SK-N-SH treated with all-trans-retinoic acid at 6 μM for 48 hours (cell line): ENCODE results near the gene RYK.
"Not testable (repeated sequence)": the region's sequence is repeated elsewhere in the genome, so short reads cannot be mapped to it uniquely, and the experiment has no call there.

ENCODE experiments used
- ATAC-seq: fragments of 200-7000 bp; cut with Tn5 transposase; 3 replicates; pipeline ENCODE4 v1.9.1; 2020; ENCODE audit warnings: mild to moderate bottlenecking, moderate library complexity
- BACH2 ChIP-seq: fragments of 250-450 bp; sonication (Bioruptor Pico); IDR thresholded peaks from 2 replicates; pipeline ENCODE4 v1.9.0; 2021; ENCODE audit warnings: mild to moderate bottlenecking, borderline replicate concordance
- ESRRG ChIP-seq: fragments of 250-450 bp; sonication (Bioruptor Pico); IDR thresholded peaks from 2 replicates; pipeline ENCODE4 v1.6.1; 2021; ENCODE audit warnings: mild to moderate bottlenecking
- ISL1 ChIP-seq: fragments of 250-450 bp; sonication (Bioruptor Pico); IDR thresholded peaks from 2 replicates; pipeline ENCODE4 v2.1.2; 2022; ENCODE audit warnings: mild to moderate bottlenecking, moderate library complexity
- PPARA ChIP-seq: fragments of 250-450 bp; sonication (Bioruptor Pico); IDR thresholded peaks from 2 replicates; pipeline ENCODE4 v1.5.0; 2020; ENCODE audit warnings: mild to moderate bottlenecking, borderline replicate concordance
- RARB ChIP-seq: fragments of 250-450 bp; sonication (Bioruptor Pico); IDR thresholded peaks from 2 replicates; pipeline ENCODE4 v1.8.0; 2021; ENCODE audit warnings: mild to moderate bottlenecking, moderate library complexity
- SNAI2 ChIP-seq: fragments of 250-450 bp; sonication (Bioruptor Pico); IDR thresholded peaks from 2 replicates; pipeline ENCODE4 v1.5.0; 2020; ENCODE audit warnings: mild to moderate bottlenecking, moderate library complexity
- TCF4 ChIP-seq: fragments of 250-450 bp; sonication (Bioruptor Pico); IDR thresholded peaks from 2 replicates; pipeline ENCODE4 v1.8.0; 2021; ENCODE audit warnings: mild to moderate bottlenecking, moderate library complexity, borderline replicate concordance
- ZFP3 ChIP-seq: fragments of 250-450 bp; sonication (Bioruptor Pico); IDR thresholded peaks from 2 replicates; pipeline ENCODE4 v1.5.0; 2020; ENCODE audit warnings: mild to moderate bottlenecking, moderate library complexity
- ZFP30 ChIP-seq: fragments of 450-650 bp; formaldehyde crosslinking; IDR thresholded peaks from 2 replicates; pipeline ENCODE4 v1.5.0; 2022; ENCODE audit warnings: mild to moderate bottlenecking, moderate library complexity
- ZNF565 ChIP-seq: fragments of 450-650 bp; formaldehyde crosslinking; conservative IDR thresholded peaks from 2 replicates; pipeline ENCODE4 v1.5.0; 2020; ENCODE audit warnings: low read depth, mild to moderate bottlenecking, moderate library complexity
- ZNF70 ChIP-seq: fragments of 450-650 bp; formaldehyde crosslinking; IDR thresholded peaks from 2 replicates; pipeline ENCODE4 v1.5.0; 2020; ENCODE audit warnings: mild to moderate bottlenecking, moderate library complexity
- TF ChIP-seq, protein P1 (sequence below): fragments of 250-450 bp; sonication (Bioruptor Pico); IDR thresholded peaks from 2 replicates; pipeline ENCODE4 v1.8.0; 2020; ENCODE audit warnings: mild to moderate bottlenecking, moderate library complexity, borderline replicate concordance
- TF ChIP-seq, protein P2 (sequence below): fragments of 250-450 bp; sonication (Bioruptor Pico); IDR thresholded peaks from 2 replicates; pipeline ENCODE4 v1.5.1; 2021; ENCODE audit warnings: mild to moderate bottlenecking, moderate library complexity
- TF ChIP-seq, protein P3 (sequence below): fragments of 250-450 bp; sonication (Bioruptor Pico); IDR thresholded peaks from 2 replicates; pipeline ENCODE4 v1.5.0; 2020; ENCODE audit warnings: mild to moderate bottlenecking, moderate library complexity
- TF ChIP-seq, protein P4 (sequence below): fragments of 250-450 bp; sonication (Bioruptor Pico); IDR thresholded peaks from 2 replicates; pipeline ENCODE4 v1.8.0; 2021; ENCODE audit warnings: low read depth, mild to moderate bottlenecking, moderate library complexity, borderline replicate concordance

The RYK gene

DNA sequence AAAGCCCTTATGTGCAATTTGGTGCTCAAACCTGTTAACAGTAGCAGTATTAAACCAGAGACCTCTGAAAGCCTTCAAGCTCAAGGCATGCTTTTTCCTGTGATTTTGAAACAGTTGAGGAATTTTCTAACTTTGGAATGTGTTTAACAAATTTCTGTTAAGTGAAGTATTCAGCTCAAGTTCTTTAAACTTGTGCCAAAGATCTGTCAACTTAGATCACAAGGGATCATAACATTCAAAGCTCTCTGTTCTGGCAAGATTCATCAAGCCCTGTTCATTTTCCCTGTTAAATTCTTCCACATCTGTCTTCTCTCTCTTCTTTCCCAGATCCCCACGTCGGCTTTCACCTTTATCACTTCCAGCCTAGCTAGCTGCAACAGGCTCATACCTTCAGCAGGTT is 28.8 kb upstream of the RYK start:
- ATAC-seq = peak; percentile 36
- TF ChIP-seq, protein P1, sequence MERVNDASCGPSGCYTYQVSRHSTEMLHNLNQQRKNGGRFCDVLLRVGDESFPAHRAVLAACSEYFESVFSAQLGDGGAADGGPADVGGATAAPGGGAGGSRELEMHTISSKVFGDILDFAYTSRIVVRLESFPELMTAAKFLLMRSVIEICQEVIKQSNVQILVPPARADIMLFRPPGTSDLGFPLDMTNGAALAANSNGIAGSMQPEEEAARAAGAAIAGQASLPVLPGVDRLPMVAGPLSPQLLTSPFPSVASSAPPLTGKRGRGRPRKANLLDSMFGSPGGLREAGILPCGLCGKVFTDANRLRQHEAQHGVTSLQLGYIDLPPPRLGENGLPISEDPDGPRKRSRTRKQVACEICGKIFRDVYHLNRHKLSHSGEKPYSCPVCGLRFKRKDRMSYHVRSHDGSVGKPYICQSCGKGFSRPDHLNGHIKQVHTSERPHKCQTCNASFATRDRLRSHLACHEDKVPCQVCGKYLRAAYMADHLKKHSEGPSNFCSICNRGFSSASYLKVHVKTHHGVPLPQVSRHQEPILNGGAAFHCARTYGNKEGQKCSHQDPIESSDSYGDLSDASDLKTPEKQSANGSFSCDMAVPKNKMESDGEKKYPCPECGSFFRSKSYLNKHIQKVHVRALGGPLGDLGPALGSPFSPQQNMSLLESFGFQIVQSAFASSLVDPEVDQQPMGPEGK (CRISPR knock-in tag) = no peak
- TF ChIP-seq SNAI2 (CRISPR knock-in tag) = no peak
- TF ChIP-seq ESRRG (CRISPR knock-in tag) = no peak
- TF ChIP-seq ISL1 (CRISPR knock-in tag) = peak; percentile 55; the same call in 1 of the 2 replicates
- TF ChIP-seq, protein P2, sequence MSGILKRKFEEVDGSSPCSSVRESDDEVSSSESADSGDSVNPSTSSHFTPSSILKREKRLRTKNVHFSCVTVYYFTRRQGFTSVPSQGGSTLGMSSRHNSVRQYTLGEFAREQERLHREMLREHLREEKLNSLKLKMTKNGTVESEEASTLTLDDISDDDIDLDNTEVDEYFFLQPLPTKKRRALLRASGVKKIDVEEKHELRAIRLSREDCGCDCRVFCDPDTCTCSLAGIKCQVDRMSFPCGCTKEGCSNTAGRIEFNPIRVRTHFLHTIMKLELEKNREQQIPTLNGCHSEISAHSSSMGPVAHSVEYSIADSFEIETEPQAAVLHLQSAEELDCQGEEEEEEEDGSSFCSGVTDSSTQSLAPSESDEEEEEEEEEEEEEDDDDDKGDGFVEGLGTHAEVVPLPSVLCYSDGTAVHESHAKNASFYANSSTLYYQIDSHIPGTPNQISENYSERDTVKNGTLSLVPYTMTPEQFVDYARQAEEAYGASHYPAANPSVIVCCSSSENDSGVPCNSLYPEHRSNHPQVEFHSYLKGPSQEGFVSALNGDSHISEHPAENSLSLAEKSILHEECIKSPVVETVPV (CRISPR knock-in tag) = no peak
- TF ChIP-seq ZFP3 = no peak

DNA sequence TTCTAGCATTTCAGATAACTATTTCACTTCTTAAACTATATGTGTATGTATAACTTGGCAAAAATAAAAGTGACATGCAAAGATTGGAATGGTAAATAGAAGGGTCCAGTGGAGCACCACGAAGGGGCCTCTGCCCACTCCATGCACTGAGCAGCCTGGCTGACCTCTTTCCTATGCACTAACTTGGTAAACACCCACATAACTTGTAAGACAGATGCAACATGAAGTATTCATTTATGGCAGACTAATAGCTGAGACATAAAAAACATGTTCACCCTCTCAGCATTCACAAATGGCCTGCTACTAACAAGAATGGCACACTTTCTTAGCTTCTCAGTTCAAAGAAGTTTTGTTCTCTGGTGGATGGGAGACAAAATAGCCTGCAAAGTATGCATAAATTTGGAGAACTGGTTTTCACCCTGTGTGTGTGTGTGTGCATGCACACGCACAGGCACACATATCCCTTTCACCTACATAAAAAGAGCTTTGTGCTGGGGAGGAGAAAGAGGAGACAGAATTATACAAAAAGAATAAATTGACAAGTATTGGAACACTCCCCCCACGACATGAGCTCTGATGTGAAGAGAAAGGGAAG is 26.5 kb upstream of the RYK start:
- TF ChIP-seq, protein P2 (CRISPR knock-in tag) = no peak
- no peak for ATAC-seq

DNA sequence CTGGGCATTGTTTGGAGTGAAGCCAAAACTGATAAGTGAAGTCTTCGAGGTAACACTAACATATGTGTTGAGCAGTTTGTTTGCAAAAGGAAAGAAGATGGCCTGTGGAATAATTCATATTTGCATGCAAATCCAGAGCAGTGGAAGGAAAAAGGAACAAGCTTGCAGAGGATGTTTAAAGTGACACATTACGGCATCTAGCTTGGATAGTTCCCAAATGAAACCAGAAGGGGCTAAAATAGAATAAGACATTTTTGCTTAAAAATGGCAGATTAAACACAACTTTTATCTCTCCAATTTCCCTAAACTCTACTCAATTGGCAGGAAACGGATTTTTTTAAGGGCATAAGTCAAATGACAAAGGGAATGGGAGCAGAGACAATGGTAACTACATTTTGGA is 25.4 kb upstream of the RYK start:
- TF ChIP-seq TCF4 (no peak), RARB (CRISPR knock-in tag) (no peak), ZNF565 (CRISPR knock-in tag) (no peak), SNAI2 (CRISPR knock-in tag) (no peak), BACH2 (CRISPR knock-in tag) (no peak), ZNF70 (CRISPR knock-in tag) (no peak), PPARA (no peak), ISL1 (CRISPR knock-in tag) (no peak), ZFP30 (CRISPR knock-in tag) (no peak)
- TF ChIP-seq, protein P3, sequence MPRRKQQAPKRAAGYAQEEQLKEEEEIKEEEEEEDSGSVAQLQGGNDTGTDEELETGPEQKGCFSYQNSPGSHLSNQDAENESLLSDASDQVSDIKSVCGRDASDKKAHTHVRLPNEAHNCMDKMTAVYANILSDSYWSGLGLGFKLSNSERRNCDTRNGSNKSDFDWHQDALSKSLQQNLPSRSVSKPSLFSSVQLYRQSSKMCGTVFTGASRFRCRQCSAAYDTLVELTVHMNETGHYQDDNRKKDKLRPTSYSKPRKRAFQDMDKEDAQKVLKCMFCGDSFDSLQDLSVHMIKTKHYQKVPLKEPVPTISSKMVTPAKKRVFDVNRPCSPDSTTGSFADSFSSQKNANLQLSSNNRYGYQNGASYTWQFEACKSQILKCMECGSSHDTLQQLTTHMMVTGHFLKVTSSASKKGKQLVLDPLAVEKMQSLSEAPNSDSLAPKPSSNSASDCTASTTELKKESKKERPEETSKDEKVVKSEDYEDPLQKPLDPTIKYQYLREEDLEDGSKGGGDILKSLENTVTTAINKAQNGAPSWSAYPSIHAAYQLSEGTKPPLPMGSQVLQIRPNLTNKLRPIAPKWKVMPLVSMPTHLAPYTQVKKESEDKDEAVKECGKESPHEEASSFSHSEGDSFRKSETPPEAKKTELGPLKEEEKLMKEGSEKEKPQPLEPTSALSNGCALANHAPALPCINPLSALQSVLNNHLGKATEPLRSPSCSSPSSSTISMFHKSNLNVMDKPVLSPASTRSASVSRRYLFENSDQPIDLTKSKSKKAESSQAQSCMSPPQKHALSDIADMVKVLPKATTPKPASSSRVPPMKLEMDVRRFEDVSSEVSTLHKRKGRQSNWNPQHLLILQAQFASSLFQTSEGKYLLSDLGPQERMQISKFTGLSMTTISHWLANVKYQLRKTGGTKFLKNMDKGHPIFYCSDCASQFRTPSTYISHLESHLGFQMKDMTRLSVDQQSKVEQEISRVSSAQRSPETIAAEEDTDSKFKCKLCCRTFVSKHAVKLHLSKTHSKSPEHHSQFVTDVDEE (CRISPR knock-in tag) = no peak
- TF ChIP-seq, protein P2 (CRISPR knock-in tag) = no peak
- TF ChIP-seq, protein P4, sequence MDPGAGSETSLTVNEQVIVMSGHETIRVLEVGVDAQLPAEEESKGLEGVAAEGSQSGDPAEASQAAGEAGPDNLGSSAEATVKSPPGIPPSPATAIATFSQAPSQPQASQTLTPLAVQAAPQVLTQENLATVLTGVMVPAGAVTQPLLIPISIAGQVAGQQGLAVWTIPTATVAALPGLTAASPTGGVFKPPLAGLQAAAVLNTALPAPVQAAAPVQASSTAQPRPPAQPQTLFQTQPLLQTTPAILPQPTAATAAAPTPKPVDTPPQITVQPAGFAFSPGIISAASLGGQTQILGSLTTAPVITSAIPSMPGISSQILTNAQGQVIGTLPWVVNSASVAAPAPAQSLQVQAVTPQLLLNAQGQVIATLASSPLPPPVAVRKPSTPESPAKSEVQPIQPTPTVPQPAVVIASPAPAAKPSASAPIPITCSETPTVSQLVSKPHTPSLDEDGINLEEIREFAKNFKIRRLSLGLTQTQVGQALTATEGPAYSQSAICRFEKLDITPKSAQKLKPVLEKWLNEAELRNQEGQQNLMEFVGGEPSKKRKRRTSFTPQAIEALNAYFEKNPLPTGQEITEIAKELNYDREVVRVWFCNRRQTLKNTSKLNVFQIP = no peak
- TF ChIP-seq, protein P1 (CRISPR knock-in tag) = no peak
- no peak for ATAC-seq

DNA sequence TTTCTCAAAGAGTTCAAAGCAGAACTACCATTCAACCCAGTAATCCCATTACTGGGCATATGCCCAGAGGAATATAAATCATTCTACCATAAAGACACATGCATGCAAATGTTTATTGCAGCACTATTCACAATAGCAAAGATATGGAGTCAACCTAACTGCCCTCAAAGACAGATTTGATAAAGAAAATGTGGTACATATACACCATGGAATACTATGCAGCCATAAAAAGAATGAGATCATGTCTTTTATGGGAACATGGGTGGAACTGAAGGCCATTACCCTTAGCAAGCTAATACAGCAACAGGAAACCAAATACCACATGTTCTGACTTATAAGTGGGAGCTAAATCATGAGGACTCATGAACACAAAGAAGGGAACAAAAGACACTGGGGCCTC is 24.5 kb upstream of the RYK start:
- not testable (repeated sequence) for ATAC-seq
